DND-41 (cell line): ENCODE data around the gene PDE4D.

Source experiments
- ATAC-seq: fragments of 200-7000 bp; cut with Tn5 transposase; 3 replicates; pipeline ENCODE4 v1.9.1; 2021; ENCODE audit warnings: low read depth; ENCODE audit not compliant: insufficient read depth
- DNase-seq: peaks from one replicate; pipeline ENCODE4 v3.0.0-alpha.2; 2020
- H2AFZ ChIP-seq: 2 replicates; pipeline ENCODE4 v1.6.0; 2012; ENCODE audit warnings: low read depth, low read length
- H3K27ac ChIP-seq: 2 replicates; pipeline ENCODE4 v1.5.1; 2012; ENCODE audit warnings: low read length, inconsistent platforms
- H3K27me3 ChIP-seq: fragments of 200-600 bp; sonication (generic); 2 replicates; pipeline ENCODE4 v1.6.0; 2012; ENCODE audit warnings: low read length, mild to moderate bottlenecking, inconsistent platforms; ENCODE audit not compliant: insufficient read depth, poor library complexity
- H3K36me3 ChIP-seq: 2 replicates; pipeline ENCODE4 v1.5.1; 2012; ENCODE audit warnings: low read length, inconsistent platforms; ENCODE audit not compliant: insufficient read depth
- H3K4me1 ChIP-seq: 2 replicates; pipeline ENCODE4 v1.5.1; 2012; ENCODE audit warnings: mild to moderate bottlenecking, low read length; ENCODE audit not compliant: insufficient read depth
- H3K4me2 ChIP-seq: 2 replicates; pipeline ENCODE4 v1.6.0; 2012; ENCODE audit warnings: mild to moderate bottlenecking, moderate library complexity, low read length, inconsistent platforms; ENCODE audit not compliant: insufficient read depth
- H3K4me3 ChIP-seq, 2 experiments: fragments of 200-600 bp in 1 of 2; shearing (Covaris generic) in 1 of 2; 2 replicates each; pipeline ENCODE4 v1.5.1; 2012 to 2016; ENCODE audit warnings: inconsistent platforms in 2 of 2, low read length in 2 of 2, mild to moderate bottlenecking in 2 of 2, low read depth in 1 of 2, moderate library complexity in 1 of 2
- H3K79me2 ChIP-seq: 2 replicates; pipeline ENCODE4 v1.6.0; 2012; ENCODE audit warnings: low read length, inconsistent platforms; ENCODE audit not compliant: insufficient read depth
- H3K9ac ChIP-seq: 2 replicates; pipeline ENCODE4 v1.6.0; 2012; ENCODE audit warnings: low read depth, mild to moderate bottlenecking, inconsistent platforms, low read length, moderate library complexity
- H3K9me3 ChIP-seq: 2 replicates; pipeline ENCODE4 v1.5.1; 2012; ENCODE audit warnings: low read length, moderate library complexity, mild to moderate bottlenecking, inconsistent platforms; ENCODE audit not compliant: insufficient read depth, severe bottlenecking
- H4K20me1 ChIP-seq: 2 replicates; pipeline ENCODE4 v1.6.0; 2012; ENCODE audit warnings: low read length; ENCODE audit not compliant: insufficient read depth
- EZH2 ChIP-seq: IDR thresholded peaks from 3 replicates; pipeline ENCODE4 v1.6.1; 2012; ENCODE audit warnings: borderline replicate concordance, low read depth, mild to moderate bottlenecking, moderate library complexity, low read length, inconsistent platforms; ENCODE audit not compliant: severe bottlenecking
- TF ChIP-seq, protein P1 (sequence below): IDR thresholded peaks from 2 replicates; pipeline ENCODE4 v1.5.1; 2012; ENCODE audit warnings: borderline replicate concordance, low read length, moderate library complexity, mild to moderate bottlenecking; ENCODE audit not compliant: poor library complexity, severe bottlenecking; ENCODE audit errors: extremely low read depth

Gene PDE4D

DNA sequence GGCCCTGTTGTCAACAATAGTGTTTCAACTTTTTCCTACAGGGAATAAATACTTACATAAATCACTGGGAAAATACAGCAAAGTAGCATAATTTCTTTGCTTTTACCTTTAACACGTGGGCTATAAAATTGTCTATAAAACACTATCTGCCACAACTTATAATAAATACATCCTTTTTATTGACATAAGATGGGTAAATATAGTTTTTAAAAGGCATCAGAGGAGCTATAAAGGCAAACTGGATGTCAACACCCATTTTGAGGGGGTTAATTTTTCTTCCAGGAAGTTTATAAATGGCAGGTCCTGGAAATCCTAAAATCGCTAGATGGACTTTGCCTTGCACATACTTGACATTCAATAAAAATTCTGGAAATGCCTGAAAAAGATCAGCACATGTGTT, 358.0 kb downstream of the PDE4D start:
- Histone ChIP-seq H3K4me3 (no peak overlapping the region), H4K20me1 (no peaks in the 10 kb centered on the region), H3K79me2 (no peaks in the 10 kb centered on the region), H3K27ac (no peak overlapping the region), H3K9me3 (no peaks in the 10 kb centered on the region), H3K27me3 (no peaks in the 10 kb centered on the region), H3K4me2 (no peak overlapping the region), H3K9ac (no peak overlapping the region), H3K36me3 (no peaks in the 10 kb centered on the region), H2AFZ (no peak overlapping the region), H3K4me1 (no peaks in the 10 kb centered on the region)
- no peak for ATAC-seq
- no peak for DNase-seq
- TF ChIP-seq, protein P1, sequence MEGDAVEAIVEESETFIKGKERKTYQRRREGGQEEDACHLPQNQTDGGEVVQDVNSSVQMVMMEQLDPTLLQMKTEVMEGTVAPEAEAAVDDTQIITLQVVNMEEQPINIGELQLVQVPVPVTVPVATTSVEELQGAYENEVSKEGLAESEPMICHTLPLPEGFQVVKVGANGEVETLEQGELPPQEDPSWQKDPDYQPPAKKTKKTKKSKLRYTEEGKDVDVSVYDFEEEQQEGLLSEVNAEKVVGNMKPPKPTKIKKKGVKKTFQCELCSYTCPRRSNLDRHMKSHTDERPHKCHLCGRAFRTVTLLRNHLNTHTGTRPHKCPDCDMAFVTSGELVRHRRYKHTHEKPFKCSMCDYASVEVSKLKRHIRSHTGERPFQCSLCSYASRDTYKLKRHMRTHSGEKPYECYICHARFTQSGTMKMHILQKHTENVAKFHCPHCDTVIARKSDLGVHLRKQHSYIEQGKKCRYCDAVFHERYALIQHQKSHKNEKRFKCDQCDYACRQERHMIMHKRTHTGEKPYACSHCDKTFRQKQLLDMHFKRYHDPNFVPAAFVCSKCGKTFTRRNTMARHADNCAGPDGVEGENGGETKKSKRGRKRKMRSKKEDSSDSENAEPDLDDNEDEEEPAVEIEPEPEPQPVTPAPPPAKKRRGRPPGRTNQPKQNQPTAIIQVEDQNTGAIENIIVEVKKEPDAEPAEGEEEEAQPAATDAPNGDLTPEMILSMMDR, result no peak
- no peak for TF ChIP-seq EZH2

DNA sequence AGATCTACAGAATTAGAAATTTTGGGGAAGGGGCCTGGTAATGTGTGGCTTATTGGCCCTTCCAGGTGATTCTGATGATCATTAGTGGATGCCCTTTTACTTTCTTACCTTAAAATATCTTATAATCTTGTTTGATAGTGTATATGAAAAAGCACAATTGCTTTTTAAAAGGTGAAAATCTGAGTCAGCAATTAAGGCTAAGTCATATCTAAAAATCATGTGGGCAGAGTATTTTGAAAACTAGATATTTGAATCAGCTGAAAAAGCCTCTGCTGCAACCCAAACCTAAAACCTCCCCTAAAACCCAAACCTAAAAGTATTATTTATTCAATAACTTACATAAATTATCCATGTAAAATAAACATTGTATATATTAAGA, 359.8 kb downstream of the PDE4D start:
- no peaks in the 10 kb centered on the region for H3K4me1 ChIP-seq
- no peak overlapping the region for H3K27ac ChIP-seq
- no peaks in the 10 kb centered on the region for H3K9me3 ChIP-seq
- H3K27me3 ChIP-seq, result no peaks in the 10 kb centered on the region
- H2AFZ ChIP-seq, result no peak overlapping the region
- H3K36me3 ChIP-seq, result no peaks in the 10 kb centered on the region
- no peak for DNase-seq
- no peak overlapping the region for H3K9ac ChIP-seq
- no peaks in the 10 kb centered on the region for H4K20me1 ChIP-seq
- no peak overlapping the region for H3K4me2 ChIP-seq
- no peak overlapping the region for H3K4me3 ChIP-seq
- no peak for ATAC-seq
- H3K79me2 ChIP-seq, result no peaks in the 10 kb centered on the region
- TF ChIP-seq EZH2, result no peak
- TF ChIP-seq, protein P1, result no peak

DNA sequence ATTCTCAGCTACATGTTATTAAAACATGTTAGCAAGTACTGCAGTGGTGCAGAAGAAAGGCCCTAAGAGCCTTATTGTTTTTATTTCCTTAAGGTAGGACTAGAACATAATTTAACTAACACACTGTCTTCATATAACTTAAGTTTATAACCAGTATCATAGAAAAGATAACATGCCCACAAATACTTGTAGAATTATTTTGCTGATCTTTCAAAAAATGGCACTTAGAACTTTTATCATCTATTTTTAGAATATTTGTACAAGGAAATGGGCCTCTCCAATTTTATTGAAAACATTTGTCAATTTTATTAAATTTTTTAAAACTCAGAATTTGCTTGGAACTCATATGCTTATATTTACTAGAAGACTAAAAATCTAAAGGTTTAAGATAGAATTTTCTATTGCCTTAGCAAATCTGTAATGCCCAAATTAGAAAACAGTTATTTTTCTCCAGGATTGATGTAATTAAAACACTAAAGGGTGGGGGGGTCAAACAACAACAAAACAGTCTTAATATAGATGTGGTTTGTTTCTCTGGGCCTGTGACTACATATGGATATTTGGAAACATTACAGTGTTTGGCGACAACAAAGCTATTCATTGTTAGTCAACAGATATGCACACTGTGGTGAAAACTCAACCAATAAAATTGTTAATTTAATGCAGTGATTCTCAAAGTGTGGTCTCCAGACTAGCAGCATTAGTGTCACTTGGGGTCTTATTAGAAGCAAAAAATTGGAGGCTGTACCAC, 360.4 kb downstream of the PDE4D start:
- H2AFZ ChIP-seq, result no peak overlapping the region
- no peak for TF ChIP-seq EZH2
- TF ChIP-seq, protein P1, result no peak
- H3K27me3 ChIP-seq, result no peaks in the 10 kb centered on the region
- H3K79me2 ChIP-seq, result no peaks in the 10 kb centered on the region
- no peaks in the 10 kb centered on the region for H3K36me3 ChIP-seq
- H3K4me2 ChIP-seq, result no peak overlapping the region
- no peak overlapping the region for H3K27ac ChIP-seq
- ATAC-seq, result no peak
- H3K9me3 ChIP-seq, result no peaks in the 10 kb centered on the region
- H3K4me1 ChIP-seq, result no peaks in the 10 kb centered on the region
- H3K4me3 ChIP-seq, result no peak overlapping the region
- H4K20me1 ChIP-seq, result no peaks in the 10 kb centered on the region
- no peak for DNase-seq
- H3K9ac ChIP-seq, result no peak overlapping the region
